Dedifferentiated amniotic fluid mesenchymal stem cell (primary cell): Measurements from ENCODE around the gene STARD13.
"Not testable (repeated sequence)": the region's sequence is repeated elsewhere in the genome, so short reads cannot be mapped to it uniquely, and the experiment has no call there.

Experiments used
- DNase-seq: peaks from one replicate; pipeline ENCODE4 v3.0.0-alpha.2; 2016; ENCODE audit errors: extremely low spot score

Gene STARD13

DNA sequence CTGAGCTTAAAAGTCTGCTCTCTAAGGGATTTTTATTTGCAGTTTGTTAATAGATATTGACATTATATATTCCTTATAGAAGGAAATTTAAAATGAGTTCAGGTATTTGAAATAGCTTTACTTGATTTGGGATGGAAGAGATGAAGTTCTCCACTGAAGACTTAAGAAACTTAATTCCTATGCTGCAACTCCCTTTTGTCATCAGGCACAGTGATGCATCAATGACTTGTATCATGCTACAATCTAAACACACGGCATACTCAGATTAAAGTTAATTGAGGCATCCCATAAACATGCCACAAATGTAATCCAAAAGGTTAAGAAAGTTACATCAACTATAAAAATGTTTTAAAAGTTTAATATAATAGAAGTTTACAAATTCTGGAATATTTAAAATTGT is 109.0 kb downstream of the STARD13 start:
- no peak for DNase-seq

DNA sequence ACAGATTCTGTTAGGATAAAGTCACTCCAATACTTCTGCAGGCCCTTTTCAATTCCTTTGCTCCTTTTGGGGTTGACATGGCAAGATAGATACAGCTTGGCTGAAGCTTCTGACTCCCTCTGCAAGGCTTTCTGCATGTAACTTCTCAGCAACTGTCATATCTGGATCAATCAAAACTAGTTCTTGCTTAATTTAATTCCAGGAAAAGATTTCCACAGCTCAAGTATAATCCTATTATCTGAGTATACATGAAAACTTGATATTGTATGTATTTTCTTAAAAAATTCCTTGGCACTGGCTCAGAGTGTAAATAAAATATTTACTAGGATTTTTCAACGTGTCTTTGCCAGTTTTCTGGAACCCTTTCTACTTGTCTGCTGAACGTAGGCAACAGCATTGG is 109.6 kb downstream of the STARD13 start:
- DNase-seq = peak; percentile 44

DNA sequence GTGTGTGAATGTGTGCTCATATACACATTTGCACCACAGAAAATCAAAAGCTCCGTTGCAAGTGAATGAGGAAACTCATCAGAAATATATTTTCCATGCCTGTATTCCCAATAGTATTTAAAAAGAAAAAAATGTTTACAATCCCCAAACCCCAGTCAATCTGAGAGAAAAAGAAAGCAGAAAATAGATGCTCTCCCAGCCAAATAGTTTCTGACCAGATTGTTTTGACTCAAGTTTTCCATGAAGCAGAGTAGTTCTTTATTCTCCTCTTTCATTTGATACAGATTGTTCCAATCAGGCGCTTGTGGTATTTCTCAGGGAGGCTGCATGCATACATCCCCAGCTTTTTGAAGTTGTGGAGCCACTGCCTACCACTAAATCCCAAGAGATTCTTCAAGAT is 110.6 kb downstream of the STARD13 start:
- DNase-seq = peak; percentile 90

DNA sequence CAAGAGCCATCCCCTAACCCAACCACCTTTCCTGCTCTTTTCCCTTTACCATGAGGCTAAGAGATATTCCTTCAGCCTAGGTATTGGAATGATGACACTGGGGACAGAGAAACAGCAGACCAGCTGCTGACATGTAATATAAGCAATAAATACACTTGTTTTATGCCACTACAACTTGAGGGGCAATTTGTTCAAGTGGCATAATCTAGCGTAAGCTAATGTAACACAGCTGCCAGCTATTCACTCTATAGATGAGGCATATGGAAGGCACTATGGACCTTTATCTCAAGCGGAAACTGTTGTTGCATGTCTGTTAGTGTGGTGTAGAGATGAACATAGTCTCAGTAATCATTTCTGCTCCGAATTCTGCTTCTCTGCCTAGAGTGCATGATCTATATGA is 111.1 kb downstream of the STARD13 start:
- no peak for DNase-seq

DNA sequence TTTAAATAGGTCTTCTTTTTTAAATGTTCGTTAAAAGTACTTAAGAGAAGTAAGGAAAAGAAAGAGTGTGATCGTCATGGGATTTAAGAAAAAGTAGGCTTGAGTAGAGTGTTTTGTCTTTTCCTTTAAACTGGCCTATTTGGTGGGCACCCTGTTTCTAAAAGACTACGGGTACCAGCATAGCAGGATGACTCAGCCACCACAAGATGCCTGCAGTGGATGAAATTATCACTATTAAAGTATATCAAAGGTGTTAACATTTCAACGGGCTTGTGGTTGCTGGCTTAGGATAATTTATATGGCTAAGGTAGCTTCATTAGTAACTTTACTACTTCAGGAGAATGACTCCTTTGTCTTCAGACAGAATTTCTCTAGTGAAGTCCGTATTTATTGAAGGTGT is 112.6 kb downstream of the STARD13 start:
- DNase-seq = no peak

DNA sequence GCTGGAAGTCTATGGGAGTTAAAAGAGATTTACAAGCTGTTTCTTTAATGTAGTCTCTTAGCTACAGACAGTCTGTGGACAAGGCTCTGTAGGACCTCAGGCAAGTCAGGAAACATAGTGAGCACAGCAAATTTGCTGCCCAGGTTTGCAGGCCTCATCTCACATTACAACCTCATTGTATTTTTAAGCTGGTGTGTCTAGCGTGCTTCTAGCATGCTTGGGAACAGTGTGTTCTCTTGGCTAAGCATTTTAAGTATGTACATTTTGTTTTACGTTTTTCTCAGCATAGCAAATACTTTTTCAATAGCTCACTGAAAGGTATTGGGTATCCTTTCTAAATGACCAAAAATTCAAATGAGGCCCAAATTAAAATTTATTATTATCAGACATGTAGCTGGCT is 113.2 kb downstream of the STARD13 start:
- DNase-seq = no peak

DNA sequence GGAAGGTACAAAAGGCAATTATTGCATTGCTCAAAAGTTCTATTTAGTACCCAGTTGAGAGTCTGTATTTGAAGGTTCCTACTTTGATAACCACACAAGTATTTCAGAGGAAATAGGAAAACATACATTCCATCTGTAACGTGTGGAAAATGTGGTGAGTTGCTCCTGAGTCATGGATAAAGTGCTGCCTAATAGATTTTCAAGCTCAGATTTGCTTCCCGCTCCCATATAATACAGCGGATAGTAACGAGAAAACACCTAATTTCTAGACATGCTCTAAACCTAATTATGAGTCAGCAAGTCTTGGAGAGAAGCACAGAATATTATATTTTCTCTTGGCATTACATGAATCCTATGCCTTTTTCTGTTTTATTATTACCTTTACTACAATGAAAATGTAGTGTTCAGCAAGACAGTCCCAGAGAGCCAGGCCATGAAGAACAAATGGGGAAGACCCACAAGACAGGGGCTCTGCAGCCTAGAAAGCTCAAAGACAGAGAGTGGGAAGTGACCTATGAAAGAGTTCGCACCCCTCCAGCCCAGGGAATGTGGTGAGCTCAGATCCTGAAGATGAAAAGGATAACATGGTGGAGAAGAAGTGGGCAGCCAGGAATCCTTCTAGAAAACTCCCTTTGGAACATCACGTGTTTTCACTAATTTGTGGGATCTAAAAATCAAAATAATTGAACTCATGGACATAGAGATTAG is 116.1 kb downstream of the STARD13 start:
- peak; percentile 38 for DNase-seq

DNA sequence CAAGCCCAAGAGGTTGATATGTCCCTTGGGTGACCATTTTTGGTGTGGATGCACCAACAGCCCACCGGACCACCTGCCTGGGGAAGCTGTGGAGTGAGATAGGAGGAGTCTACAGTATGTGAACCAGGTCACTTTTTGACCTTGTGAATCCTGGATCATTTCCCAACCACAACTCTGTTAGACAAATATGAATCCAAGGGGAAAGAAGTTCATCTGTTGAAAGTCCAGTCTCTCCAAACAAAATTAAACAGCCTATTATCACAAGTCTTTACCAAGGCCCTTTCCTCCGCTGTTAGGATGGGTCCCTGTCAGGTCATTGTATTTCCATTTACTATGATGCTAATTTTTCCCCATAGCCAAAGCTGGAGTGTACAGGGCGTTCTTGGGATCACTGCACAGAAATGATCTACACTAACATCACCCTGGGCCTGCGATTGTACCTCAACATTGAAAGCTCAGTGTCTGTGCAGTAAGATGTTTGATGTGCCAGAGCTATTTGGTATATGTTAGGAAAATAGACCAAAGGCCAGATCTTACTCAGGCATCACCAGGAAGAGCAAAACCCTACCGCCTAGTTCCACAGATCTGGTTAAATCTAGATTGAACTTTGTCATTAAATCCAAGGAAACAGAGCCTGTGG is 117.1 kb downstream of the STARD13 start:
- DNase-seq = no peak

DNA sequence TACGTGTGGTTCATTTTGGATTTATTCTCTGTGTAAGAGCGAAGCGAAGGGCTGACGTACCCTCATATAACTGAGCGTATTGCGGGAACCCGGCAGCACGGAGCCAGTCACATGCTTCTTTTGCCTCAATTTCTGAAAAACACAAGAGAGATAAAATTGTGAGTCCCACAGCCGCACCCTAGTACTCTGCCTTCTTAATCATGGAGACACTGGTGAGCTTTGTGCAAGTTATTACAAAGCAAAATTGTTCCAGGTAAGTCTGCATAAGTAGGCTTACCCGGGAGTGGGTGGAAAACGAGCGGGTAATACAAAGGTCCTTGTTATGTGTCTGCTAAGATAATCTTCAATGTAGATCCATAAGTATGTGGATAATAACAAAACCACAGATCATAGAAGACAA is 118.1 kb downstream of the STARD13 start:
- no peak for DNase-seq

DNA sequence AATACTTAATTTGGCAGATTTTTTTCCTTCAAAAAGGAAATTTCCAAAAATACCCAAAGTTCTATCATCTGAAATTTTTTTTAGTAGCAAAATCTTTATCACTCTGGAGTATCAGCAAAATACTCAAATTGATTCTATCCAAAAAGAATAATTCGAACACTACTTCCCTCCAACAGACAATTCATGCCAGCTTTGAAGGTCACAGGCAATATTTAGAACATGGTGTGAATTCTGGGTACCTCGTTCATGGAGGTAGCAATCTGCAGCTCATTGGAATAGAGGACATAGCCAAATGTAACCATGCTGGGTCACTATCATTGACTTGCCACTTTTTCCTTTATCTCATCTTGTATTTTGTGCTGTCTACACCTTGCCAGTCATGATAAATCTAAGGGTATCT is 119.8 kb downstream of the STARD13 start:
- no peak for DNase-seq

DNA sequence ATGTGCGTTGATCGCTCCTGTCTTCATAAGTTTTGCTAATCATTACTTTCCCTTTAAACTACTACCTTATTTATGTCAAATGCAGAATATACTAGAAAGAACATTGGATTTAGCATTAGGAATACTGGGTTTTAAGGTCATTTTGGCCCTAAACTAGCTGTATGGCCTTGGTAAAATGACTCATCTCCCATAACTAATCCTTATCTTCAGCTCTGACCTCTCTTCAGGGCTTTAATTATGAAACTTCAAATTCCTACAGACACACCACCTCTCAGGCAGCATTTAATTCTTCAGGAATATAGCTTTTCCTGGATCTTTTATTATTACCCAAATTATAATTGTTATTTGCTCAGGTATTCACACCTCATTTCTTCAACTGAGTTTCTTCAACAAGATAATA is 121.2 kb downstream of the STARD13 start:
- DNase-seq = no peak

DNA sequence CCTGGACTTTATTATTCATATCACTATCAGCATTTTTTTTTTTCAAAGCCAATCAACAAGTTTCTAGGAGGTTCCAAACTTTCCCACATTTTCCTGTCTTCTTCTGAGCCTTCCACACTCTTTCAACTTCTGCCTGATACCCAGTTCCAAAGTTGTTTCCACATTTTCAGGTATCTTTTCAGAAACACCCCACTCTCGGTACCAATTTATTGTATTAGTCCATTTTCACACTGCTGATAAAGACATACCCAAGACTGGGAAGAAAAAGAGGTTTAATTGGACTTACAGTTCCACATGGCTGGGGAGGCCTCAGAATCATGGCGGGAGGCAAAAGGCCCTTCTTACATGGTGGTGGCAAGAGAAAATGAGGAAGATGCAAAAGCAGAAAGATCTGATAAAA is 122.8 kb downstream of the STARD13 start:
- not testable (repeated sequence) for DNase-seq

DNA sequence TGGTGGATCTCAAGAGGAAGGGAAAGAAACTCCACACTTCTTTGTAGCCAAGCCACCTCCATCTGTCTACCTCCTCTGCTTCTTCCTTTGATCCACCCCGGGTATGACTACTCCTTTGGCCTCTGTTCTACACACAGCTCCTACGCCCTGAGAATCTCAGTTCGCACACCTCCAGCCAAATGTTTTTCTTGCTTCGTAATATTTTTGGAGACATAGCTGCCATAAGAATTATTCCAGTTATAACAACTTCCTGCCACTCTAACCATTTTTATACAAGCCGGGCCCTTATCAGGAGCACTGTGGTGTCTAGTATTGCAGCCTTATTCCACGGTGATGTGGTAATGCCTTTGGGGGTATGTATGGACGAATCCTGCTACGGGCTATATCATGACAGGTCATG is 126.7 kb downstream of the STARD13 start:
- DNase-seq = no peak

DNA sequence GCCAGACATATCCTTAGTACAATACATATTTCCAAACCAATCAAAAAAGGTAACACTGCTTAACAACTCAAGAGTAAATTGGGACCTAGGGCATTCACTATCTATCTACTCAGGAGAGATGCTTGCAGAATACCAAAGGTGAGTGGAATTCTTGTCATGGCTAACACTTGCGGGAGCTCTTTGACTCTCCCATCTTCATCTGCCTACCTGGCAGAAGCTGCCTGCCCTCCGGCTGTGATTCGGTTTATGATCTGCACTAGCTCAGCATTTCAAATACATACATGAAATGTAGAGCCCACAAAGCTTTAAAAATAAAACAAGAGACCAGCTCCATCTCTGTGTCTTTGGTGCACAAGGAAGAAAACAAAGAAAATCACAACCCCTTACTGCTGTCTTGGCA is 127.3 kb downstream of the STARD13 start:
- DNase-seq = no peak

DNA sequence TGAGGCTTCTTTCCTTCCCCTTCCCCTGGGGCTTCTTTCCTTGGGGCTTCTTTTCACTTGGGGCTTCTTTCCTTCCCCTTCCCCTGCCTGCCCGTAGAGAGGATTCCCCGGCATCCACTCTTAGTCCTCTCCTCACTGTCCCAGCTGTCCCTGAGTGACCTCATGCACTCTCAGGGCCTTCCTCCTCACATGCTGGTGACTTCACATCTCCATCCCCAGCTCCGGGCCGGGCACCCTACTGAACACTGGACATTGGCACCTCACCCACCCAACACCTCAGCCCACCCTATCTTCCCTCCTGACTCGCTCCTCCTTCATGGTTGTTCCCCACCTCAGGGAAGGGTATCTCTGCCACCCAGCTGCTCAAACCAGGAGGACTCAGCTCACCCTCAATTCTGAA is 130.6 kb downstream of the STARD13 start:
- DNase-seq = no peak

DNA sequence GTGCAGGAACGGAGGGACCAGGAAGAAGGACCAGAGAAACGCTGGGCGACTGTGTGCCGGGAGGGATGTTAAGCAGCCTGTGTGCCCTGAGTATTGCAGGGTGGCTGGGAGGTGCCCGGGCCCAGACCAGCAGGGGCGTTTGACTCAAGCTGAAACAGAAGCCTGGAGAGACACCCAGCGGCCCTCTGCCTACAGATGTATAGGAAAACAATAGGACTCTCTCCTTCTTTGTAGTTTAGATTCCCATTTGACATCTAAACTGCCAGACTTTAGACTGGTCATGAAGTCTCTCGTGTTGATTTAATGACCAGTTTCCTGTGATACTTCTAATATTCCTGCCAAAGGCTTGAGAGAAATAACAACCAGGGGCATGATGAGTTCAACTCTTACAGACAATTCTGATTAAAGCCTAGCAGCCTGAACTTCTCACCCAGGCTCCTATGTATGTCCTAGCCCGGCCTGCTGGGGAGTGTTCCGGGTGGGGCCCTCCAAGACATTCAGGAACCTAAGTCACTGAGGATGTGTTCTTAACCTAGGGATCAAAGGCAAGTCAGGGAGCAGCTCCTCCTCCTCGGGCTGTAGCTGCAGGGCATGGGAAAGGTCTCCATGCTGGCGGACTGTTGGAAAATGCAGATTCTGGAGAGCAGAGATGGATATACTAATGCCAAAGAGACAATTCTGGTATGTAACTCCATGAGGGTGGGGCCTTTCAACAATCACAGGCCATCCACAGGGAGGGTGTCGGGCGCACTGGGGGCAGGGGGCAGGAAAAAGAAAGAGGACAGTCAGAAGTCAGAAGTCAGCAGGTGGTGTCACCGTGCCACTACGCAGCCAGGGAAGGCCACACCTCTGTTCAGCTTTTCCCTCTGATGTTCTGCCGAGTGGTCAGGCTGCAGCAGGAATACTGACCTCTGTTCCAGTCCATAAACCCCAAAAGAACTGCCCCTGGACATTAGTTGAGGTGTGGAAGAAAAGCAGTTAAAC is 131.8 kb downstream of the STARD13 start:
- DNase-seq = no peak

DNA sequence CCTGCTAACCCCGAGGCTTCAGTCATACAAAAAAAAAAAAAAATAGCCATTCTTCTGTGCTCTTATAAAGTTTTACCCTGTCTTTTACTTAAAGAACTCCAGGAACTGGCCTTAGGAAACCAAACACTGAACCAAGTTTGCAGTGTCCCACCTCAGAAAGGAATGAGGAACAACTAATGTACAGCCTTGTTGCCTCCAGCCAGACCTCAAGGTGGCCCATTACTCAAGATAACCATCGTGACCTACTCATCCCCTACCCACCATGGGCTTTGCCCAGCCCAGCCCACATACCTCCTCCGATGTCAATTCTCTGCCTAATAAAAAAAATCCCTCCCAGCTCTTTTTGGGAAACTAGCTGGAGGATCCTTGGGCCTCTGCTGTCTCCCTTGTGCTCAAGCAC is 133.2 kb downstream of the STARD13 start:
- no peak for DNase-seq

DNA sequence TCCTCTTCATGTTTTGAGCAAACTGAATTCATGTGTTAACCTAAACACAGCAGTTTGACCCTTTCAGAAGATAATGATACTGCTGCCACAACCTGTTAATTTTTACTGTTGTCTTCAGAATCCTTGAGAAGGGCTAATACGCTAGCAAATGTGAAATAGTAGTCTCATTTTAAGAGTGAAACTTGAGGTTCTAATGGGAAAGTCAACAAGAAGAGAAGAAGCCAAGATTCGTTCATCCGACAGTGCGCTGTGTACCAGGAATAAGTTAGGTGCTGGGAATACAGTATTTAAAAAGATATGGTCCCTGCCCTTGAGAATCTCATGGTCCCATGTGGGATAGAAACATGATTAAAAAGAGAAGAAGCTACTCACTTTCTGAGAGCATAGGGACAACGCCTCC is 134.9 kb downstream of the STARD13 start:
- no peak for DNase-seq

DNA sequence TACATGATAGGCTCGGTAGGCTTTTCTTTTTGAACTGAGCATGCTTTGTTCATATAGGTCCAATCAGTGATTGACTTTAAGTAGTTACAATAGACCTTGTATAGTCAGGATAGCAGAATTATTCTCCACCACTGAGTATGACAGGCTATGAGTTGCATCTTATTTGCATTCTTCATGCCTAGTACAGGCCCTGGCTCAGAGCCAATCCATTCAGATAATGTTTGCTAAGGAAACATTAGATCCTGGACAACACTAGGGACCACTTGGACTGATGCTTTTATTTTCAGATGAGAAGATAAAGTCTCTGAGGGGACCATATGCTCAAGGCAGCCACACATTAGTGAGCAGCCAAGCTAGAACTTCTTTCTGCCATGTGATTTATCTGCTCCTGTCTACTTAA is 135.4 kb downstream of the STARD13 start:
- no peak for DNase-seq

DNA sequence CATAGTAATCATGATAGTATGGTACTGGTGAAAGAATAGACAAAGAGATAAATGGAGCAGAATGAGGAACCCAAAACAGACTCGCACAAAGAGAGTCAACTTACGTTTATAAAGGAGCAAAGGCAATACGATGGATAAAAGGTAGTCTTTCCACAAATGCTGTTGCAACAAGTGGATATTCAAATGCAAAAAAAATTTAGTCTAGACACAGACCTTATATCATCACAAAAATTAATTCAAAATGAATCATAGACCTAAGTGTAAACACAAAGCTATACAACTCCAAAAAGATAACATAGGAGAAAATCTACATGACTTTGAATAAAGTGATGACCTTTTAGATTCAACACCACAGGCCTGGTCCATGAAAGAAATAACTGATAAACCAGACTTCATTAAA is 137.7 kb downstream of the STARD13 start:
- DNase-seq = no peak

DNA sequence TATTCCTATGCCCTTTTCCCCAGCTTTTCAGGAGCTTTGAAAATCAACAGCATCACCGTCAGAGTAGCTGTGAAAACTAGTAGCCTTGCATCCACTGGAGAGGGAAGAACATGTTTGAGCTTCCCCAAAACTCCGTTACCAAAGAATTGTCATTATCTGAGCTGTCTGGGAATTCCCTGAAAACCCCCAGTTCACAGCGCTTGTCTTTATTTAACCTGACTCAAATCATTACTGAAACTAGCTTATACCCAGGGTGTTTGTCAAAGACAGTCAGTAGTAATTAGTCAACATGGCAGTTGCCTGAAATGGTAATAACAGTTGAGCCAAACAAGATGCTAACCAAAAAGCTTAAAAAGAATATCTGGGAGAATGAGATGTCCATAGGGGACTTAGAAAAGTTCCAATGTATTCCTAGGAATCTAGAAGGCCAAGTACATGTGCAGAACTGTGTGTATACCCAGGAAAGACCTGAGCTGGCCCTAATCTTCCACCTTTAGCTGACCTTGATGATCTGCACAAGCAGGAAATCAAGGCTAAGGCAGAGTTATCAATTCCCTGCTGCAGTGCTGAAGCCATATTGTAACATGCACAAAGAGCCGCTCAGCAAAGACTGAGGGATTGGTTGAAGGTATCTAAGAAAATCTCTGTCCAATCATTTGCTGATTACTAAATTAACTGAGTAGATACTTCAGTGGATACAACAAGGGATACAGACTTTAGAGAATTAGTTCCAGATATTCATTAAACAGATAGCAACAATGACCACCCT is 138.5 kb downstream of the STARD13 start:
- DNase-seq = no peak

DNA sequence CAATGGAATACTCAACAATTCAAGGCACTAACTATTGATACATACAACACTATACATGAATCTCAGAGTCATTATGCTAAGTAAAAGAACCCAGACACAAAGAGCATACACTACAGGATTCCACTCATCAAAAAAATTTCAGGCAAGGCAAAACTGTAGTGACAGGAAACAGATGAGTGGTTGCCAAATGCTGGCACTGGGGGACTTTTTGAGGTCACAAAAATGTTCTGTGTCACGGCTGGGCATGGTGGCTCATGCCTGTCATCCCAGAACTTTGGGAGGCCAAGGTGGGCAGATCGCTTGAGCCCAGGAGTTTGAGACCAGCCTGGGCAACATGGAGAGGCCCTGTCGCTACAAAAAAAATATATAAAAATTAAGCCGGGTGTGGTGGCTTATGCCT is 139.9 kb downstream of the STARD13 start:
- no peak for DNase-seq
